Tibial nerve (tissue), 4 donors: ENCODE data around the gene COQ8B. TPM values are rescaled to one million over a fixed set of nuclear protein-coding genes. Genes with fewer than 3 reads are reported as not detected.

ENCODE experiments used
- DNase-seq, 2 donors: peaks; one replicate each; pipeline ENCODE4 v3.0.0-alpha.2; 2019; ENCODE audit warnings: low spot score in 2 of 2
- H3K27ac ChIP-seq, 4 donors: fragments of 200-600 bp; sonication (generic) in 3 of 4; one replicate each; pipeline ENCODE4 v1.5.1; 2017 to 2019; ENCODE audit warnings: mild to moderate bottlenecking in 1 of 4
- H3K27me3 ChIP-seq, 2 donors: fragments of 200-600 bp; sonication (generic) in 1 of 2; one replicate each; pipeline versions ENCODE4 v1.5.1 to v1.6.0; 2017 to 2019
- H3K36me3 ChIP-seq, 3 donors: fragments of 200-600 bp; sonication (generic); one replicate each; pipeline ENCODE4 v1.5.1; 2018 to 2019
- H3K4me1 ChIP-seq, 4 donors: fragments of 200-600 bp; sonication (generic) in 3 of 4; one replicate each; pipeline ENCODE4 v1.5.1; 2017 to 2019
- H3K4me3 ChIP-seq, 4 donors: fragments of 200-600 bp; sonication (generic) in 3 of 4; one replicate each; pipeline ENCODE4 v1.5.1; 2017 to 2019; ENCODE audit warnings: mild to moderate bottlenecking in 1 of 4, moderate library complexity in 1 of 4
- H3K9me3 ChIP-seq, 4 donors: fragments of 200-600 bp; sonication (generic) in 3 of 4; one replicate each; pipeline ENCODE4 v1.5.1; 2017 to 2019
- CTCF ChIP-seq, 5 experiments: fragments of 200-600 bp in 3 of 5; fragments of 450-650 bp in 2 of 5; sonication (generic) in 3 of 5; IDR thresholded peaks; one replicate each; pipeline ENCODE4 v1.5.1; 2016 to 2019; ENCODE audit warnings: antibody characterized with exemption in 5 of 5, mild to moderate bottlenecking in 3 of 5, moderate library complexity in 2 of 5
- EP300 ChIP-seq, 2 donors: sonication (generic); formaldehyde crosslinking; IDR thresholded peaks; one replicate each; pipeline ENCODE4 v1.6.1; 2017; ENCODE audit warnings: antibody characterized with exemption in 2 of 2, mild to moderate bottlenecking in 1 of 2
- POLR2A ChIP-seq, 2 donors: fragments of 450-650 bp; IDR thresholded peaks; one replicate each; pipeline ENCODE4 v1.6.1; 2017; ENCODE audit warnings: antibody characterized with exemption in 2 of 2, mild to moderate bottlenecking in 2 of 2, moderate library complexity in 2 of 2
- WGBS, 2 donors: methylation state at CpG; one replicate each; pipeline ENCODE4 v1.1.5; 2018; 5-methylcytosine and 5-hydroxymethylcytosine counted together
- total RNA-seq, 4 donors: library from RNA; depleted of rRNA; stranded (reverse); fragments of >200 nt; gene quantifications; one replicate each; pipeline ENCODE4 v1.1.0, GENCODE V29; 2016

COQ8B gene
- total RNA-seq, 4 donors from 2014 or later, result 71.0 to 88.6 (median 84.3) TPM

- 76 to 98% methylated on average over 2 to 6 of the region's 11 CpGs for WGBS, 2 donors
- H3K4me1 ChIP-seq, result peaks cover 0 to 7% (median 0%) of the 10 kb centered on the region in 4 donors
- no peaks in the 10 kb centered on the region for H3K27me3 ChIP-seq
- no peak overlapping the region for H3K4me3 ChIP-seq
- no peak for DNase-seq
- TF ChIP-seq CTCF (IDR thresholded peaks at IDR 0.05), result no peak
- TF ChIP-seq POLR2A (IDR thresholded peaks at IDR 0.05), result no peak
- no peak for TF ChIP-seq EP300 (IDR thresholded peaks at IDR 0.05)
- peaks cover 18 to 100% (median 28%) of the 10 kb centered on the region in 3 donors for H3K36me3 ChIP-seq
- peaks cover 0 to 5% (median 0%) of the 10 kb centered on the region in 4 donors for H3K9me3 ChIP-seq
- H3K27ac ChIP-seq, result peak overlapping the region in 1 of 4 donors; percentile 43
Observed at GRCh38 chr19:40673397-40673796, 43.3 kb downstream of the COQ8B start.

GRCh38 chr19:40672573-40673299, 44.0 kb downstream of the COQ8B start:
- Histone ChIP-seq H3K4me3 (no peak overlapping the region), H3K4me1 (peaks cover 0 to 7% (median 0%) of the 10 kb centered on the region in 4 donors), H3K27me3 (no peaks in the 10 kb centered on the region), H3K9me3 (peaks cover 0 to 5% (median 0%) of the 10 kb centered on the region in 4 donors), H3K27ac (no peak overlapping the region), H3K36me3 (peaks cover 18 to 100% (median 21%) of the 10 kb centered on the region in 3 donors)
- TF ChIP-seq EP300 (IDR thresholded peaks at IDR 0.05) (no peak), POLR2A (IDR thresholded peaks at IDR 0.05) (no peak), CTCF (IDR thresholded peaks at IDR 0.05) (no peak)
- 93 to 96% methylated on average over 7 of the region's 7 CpGs for WGBS, 2 donors
- DNase-seq, result no peak

GRCh38 chr19:40672038-40672437, 44.6 kb downstream of the COQ8B start:
- no peak overlapping the region for H3K4me3 ChIP-seq
- TF ChIP-seq POLR2A (IDR thresholded peaks at IDR 0.05), result no peak
- TF ChIP-seq CTCF (IDR thresholded peaks at IDR 0.05), result no peak
- no peak for TF ChIP-seq EP300 (IDR thresholded peaks at IDR 0.05)
- peaks cover 0 to 5% (median 0%) of the 10 kb centered on the region in 4 donors for H3K9me3 ChIP-seq
- no peak for DNase-seq
- no peaks in the 10 kb centered on the region for H3K27me3 ChIP-seq
- H3K27ac ChIP-seq, result peak overlapping the region in 1 of 4 donors; percentile 24
- H3K36me3 ChIP-seq, result peaks cover 14 to 100% (median 18%) of the 10 kb centered on the region in 3 donors
- peaks cover 0 to 7% (median 0%) of the 10 kb centered on the region in 4 donors for H3K4me1 ChIP-seq
- 70 to 85% methylated on average over 2 of the region's 2 CpGs for WGBS, 2 donors

- no peak overlapping the region for H3K4me3 ChIP-seq
- no peak for TF ChIP-seq CTCF (IDR thresholded peaks at IDR 0.05)
- TF ChIP-seq EP300 (IDR thresholded peaks at IDR 0.05), result no peak
- no peak for TF ChIP-seq POLR2A (IDR thresholded peaks at IDR 0.05)
- WGBS, 2 donors, result 77 to 83% methylated on average over 5 to 9 of the region's 9 CpGs
- H3K4me1 ChIP-seq, result peaks cover 0 to 8% (median 0%) of the 10 kb centered on the region in 4 donors
- no peak overlapping the region for H3K27ac ChIP-seq
- peaks cover 0 to 5% (median 0%) of the 10 kb centered on the region in 4 donors for H3K9me3 ChIP-seq
- H3K36me3 ChIP-seq, result peaks cover 8 to 98% (median 18%) of the 10 kb centered on the region in 3 donors
- no peaks in the 10 kb centered on the region for H3K27me3 ChIP-seq
- DNase-seq, result no peak
Observed at GRCh38 chr19:40671404-40671803, 45.3 kb downstream of the COQ8B start.

GRCh38 chr19:40668991-40669614, 47.6 kb downstream of the COQ8B start:
- TF ChIP-seq POLR2A (IDR thresholded peaks at IDR 0.05), result no peak
- 93 to 95% methylated on average over 7 of the region's 7 CpGs for WGBS, 2 donors
- Histone ChIP-seq H3K27ac (no peak overlapping the region), H3K4me3 (no peak overlapping the region), H3K4me1 (peaks cover 0 to 22% (median 2%) of the 10 kb centered on the region in 4 donors), H3K36me3 (peaks cover 0 to 75% (median 6%) of the 10 kb centered on the region in 3 donors), H3K27me3 (no peaks in the 10 kb centered on the region), H3K9me3 (peaks cover 0 to 5% (median 0%) of the 10 kb centered on the region in 4 donors)
- DNase-seq, result no peak
